ENCODE data around the gene HLA-DQB1.

HLA-DQB1 gene

DNA sequence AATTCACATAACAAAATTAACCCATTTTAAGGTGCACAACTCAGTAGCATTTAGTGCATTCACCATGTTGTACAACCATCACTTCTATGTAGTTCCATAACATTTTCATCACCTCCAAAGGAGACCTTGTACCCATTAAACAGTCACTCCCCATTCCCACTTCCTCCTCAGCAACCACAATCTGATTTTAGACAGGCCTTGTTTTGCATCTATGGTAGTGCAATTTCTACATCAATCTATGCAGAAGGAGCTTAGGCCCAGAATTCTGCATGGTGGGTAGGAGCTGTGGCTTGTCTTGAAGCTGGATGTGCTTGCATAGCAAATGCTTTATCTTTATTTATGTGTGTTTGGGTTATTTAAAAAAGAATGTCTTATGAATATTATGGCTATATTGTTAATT, 42.8 kb downstream of the HLA-DQB1 start:
- no peak overlapping the region for H3K4me3 ChIP-seq (ENCODE audit: low read length)
- DNase-seq (ENCODE audit: low read depth): no peak
- TF ChIP-seq, protein P1, sequence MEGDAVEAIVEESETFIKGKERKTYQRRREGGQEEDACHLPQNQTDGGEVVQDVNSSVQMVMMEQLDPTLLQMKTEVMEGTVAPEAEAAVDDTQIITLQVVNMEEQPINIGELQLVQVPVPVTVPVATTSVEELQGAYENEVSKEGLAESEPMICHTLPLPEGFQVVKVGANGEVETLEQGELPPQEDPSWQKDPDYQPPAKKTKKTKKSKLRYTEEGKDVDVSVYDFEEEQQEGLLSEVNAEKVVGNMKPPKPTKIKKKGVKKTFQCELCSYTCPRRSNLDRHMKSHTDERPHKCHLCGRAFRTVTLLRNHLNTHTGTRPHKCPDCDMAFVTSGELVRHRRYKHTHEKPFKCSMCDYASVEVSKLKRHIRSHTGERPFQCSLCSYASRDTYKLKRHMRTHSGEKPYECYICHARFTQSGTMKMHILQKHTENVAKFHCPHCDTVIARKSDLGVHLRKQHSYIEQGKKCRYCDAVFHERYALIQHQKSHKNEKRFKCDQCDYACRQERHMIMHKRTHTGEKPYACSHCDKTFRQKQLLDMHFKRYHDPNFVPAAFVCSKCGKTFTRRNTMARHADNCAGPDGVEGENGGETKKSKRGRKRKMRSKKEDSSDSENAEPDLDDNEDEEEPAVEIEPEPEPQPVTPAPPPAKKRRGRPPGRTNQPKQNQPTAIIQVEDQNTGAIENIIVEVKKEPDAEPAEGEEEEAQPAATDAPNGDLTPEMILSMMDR (conservative IDR thresholded peaks at IDR 0.05; ENCODE audit: low read depth, low read length): no peak

DNA sequence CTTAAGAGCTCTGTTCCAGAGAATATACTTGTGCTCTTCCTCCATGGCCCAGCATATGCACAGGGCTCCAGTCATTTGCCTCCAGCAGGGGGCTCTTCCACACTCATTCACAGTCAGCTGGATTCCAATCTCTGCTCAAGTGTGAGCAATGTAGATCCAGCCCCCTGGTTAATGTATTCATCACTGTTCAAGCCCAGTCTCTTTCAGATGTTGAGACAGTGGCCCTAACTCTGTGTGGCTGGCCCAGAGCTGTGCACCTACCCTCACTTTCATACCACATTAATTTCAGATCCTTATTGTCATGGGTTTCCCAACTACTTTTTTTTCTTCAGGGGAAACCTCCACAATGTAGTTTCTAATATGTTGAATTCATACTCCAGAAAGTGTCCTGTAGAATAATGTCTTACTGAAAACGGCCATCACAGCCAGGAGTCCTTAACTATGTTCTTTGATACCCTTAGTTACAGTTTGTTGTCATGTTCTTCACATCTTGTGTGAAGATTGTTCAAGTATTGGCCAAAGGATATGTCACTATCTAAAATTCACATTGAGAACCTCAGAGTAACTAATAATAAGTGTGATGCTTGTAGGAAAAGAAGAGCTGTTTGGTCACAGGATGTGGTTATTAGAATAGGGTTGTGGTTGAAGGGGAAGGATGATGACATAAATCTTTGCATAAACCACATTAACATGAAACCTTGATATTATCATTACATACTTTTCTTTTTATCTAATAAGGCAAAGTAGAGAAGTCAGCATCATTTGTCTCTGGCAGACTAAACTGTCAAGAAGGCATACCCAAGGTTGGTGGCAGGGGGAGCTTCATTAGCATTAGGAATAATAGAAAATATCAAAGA, 43.7 kb downstream of the HLA-DQB1 start:
- DNase-seq (ENCODE audit: low read depth): no peak
- no peak overlapping the region for H3K4me3 ChIP-seq (ENCODE audit: low read length)
- TF ChIP-seq, protein P1 (conservative IDR thresholded peaks at IDR 0.05; ENCODE audit: low read depth, low read length): peak; percentile 6

DNA sequence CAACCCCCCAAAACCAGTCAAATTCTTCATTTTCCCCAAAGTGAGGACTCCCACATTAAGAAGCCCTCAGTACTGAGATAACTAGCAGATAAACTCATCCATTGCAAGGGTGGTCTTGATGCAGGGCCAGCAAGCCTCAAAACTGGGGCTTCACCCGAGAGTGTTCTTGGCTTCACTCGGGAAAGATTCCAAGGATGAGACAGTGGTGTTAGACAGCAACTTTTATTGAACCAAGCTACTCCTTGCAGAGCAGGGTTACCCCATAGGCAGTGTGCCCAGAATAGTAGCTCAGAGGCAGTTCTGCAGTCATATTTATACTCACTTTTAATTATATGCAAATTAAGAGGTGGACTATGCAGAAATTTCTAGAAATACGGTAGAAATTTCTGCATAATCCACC, 45.1 kb downstream of the HLA-DQB1 start:
- TF ChIP-seq, protein P1 (conservative IDR thresholded peaks at IDR 0.05; ENCODE audit: low read depth, low read length): no peak
- no peak overlapping the region for H3K4me3 ChIP-seq (ENCODE audit: low read length)
- DNase-seq (ENCODE audit: low read depth): no peak

DNA sequence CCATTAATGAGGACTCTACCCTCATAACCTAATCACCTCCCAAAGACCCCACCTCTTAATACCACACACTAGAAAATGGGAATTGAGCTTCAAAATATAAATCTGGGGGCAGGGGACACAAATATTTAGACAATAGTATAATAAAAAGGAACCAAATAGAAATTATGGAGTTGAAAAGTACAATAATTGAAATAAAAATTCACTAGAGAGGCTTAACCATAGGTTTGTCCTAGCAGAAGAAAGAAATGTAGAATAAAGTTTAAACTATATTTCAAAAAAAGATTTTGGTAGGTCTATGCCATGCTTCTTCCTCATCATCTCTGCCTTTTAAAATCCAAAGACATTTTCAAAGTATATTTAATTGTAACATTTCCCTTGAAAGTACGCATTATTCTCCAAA, 48.7 kb downstream of the HLA-DQB1 start:
- DNase-seq (ENCODE audit: low read depth): no peak
- TF ChIP-seq, protein P1 (conservative IDR thresholded peaks at IDR 0.05; ENCODE audit: low read depth, low read length): no peak

DNA sequence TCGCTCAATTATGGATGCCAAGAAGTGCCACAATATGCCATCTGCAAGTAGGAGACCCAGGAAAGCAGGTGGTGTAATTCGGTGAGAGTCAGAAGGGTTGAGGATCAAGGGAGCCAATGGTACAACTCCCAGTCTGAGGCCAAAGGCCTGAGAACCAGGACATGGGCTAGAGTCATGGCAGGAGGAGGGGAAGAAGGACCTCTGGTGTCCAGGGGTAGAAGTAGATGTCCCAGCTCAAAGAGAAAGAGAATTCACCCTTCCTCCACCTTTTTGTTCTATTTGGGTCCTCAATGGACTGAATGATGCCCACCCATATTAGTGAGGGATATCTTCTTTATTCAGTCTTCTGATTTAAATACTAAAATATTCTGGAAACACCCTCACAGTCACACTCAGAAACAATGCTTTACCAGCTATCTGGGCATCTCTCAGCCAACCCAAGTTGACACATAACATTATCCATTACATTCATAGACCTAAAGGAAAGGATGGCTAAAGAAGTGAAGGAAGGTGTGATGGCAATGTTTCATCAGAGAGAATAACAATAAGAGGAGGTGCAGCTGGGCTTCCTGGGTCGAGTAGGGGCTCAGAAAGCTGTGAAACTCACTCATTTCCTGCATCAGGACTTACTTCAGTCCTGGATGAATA, 50.4 kb downstream of the HLA-DQB1 start:
- H3K4me3 ChIP-seq (ENCODE audit: low read length): no peak overlapping the region
- TF ChIP-seq, protein P1 (conservative IDR thresholded peaks at IDR 0.05; ENCODE audit: low read depth, low read length): no peak
- no peak for DNase-seq (ENCODE audit: low read depth)

More for the DNA sequence above, 48.7 kb downstream of the HLA-DQB1 start:
- H3K4me3 ChIP-seq (ENCODE audit: low read length): no peak overlapping the region

DNA sequence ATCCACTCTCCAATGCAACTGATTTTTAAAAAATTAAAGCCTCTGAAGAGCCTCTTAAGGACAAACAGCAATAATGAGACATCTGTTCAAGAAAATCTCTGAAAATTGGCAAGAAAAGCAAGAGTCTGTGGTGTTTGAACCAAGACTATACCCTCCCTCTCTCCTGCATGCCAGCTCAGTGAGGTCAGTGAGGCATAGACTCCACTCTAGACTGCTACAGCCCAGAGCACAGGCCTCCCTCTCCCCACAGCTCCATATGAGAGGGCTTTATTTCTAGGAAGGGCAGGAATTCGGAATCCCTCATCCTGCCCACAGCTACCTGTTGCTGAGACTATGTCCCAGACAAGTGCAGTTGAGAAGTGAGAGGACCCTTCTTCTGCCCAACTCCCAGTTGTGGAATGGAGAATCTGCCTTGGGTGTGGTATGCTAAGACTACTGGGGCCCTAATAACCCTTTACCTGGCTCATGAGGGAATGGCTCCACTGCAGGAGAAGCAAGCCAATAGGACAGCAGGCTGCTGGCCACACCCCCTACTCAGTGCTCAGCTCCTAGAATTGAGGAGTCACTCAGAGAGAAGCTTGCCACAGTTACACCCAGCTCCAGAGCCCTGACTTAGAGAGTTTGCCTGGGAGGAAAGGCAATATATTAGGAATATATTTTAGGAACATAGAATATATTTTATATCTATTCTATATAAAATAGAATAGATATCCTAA, 51.9 kb downstream of the HLA-DQB1 start:
- no peak overlapping the region for H3K4me3 ChIP-seq (ENCODE audit: low read length)
- TF ChIP-seq, protein P1 (conservative IDR thresholded peaks at IDR 0.05; ENCODE audit: low read depth, low read length): no peak
- no peak for DNase-seq (ENCODE audit: low read depth)
